T-helper 2 cell (primary cell): ENCODE results near the gene ARID4B.
A peak's percentile ranks its signal among the peaks of the same experiment; 100 is the strongest.
"Not testable (repeated sequence)": the region's sequence is repeated elsewhere in the genome, so short reads cannot be mapped to it uniquely, and the experiment has no call there.

Experiments
- DNase-seq, 5 experiments: peaks; one replicate each; pipeline versions ENCODE4 v3.0.0 to v3.0.0-alpha.2; 2012 to 2022

The ARID4B gene

DNA sequence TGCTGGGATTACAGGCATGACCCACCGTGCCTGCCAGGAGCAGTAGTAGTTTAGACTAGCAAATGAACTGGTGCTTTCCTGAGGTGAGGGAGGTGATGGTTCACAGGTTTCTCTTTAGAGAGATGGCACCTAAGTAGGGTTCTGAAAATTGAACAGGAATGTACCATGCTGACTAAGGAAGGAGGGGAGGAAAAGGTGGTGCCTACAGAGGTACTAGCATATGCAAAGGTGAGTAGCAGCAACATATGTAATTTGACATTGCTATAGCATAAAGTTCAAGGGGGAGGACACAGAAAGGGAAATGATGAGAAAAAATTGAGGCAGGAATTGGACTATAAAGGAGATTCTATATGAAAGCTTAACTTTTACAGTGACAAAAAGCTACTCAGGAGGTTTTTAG lies 101.0 kb downstream of the ARID4B start:
- no peak for DNase-seq

DNA sequence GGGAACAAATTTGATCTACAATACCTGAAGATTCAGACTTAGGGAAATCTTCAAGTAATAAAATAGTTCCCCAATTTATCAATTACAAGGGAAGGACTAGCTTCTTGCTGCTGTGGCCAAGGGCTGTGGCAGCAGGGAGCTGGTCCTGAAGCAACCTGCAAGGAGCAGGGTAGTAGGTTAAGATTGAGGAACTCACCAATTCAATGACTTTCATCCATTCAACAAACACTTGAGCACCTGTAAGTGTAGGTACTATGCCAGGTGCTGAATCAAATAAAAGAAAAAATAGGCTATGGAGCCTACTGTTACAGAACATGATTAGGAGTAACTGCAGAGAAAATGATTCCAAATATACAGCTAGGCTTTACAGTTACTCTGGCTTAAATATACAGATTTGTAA lies 102.7 kb downstream of the ARID4B start:
- DNase-seq: no peak

DNA sequence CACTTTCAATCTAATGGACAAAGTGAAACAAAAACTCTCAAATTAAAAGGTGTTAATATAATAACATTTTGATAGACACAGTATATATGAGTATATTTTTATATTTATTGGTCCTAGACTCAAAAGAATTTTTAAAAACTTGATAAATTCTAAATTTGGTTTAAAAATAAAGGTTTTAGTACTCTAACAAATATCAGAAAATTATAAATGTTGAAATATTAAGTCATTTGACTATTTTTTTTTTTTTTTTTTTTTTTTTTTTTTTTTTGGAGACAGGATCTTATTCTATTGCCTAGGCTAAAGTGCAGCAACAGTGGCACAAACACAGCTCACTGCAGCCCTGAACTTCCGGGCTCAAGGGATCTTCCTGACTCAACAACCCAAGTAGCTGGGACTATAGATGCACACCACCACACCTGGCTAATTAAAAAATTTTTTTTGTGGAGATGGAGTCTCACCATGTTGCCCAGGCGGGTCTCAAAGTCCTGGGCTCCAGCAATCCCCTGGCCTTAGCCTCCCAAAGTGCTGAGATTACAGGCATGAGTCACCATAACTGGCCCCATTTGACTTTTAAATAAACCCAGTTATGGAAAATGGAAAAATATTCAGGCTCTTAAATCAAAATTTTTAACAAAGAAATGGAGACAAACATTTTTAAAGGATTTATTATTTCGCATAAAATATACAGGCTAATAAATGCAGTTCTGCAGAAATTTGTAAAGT lies 106.2 kb downstream of the ARID4B start:
- no peak for DNase-seq

DNA sequence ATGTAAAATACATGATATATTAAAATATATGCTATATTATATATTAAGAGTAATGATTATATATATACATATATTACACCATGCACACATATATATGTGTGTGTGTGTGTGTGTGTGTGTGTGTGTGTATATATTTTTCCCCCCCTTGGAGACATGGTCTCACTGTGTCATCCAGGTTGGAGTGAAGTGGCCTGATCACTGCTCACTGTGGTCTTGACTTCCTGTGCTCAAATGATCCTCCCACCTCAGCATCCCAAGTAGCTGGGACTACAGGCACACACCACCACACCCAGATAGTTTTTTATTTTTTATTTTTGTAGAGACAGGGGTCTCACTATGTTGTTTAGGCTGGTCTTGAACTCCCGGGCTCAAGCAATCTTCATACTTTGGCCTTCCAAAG lies 112.5 kb downstream of the ARID4B start:
- DNase-seq: peak in 1 of 5 experiments; percentile 26

DNA sequence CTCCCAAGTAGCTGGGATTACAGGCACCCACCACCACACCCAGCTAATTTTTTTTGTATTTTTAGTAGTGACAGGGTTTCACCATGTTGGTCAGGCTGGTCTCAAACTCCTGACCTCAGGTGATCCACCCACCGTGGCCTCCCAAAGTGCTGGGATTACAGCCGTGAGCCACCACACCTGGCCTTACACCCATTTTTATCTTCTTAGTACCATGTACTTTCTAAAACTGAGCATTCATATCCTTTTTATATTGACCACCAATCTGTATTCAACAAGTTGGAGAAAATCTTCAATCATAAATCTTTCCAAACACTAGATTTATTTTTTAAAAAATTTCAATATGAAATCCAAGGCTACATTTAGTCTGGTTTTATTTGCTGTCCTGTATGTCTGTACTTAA lies 113.0 kb downstream of the ARID4B start:
- DNase-seq: not testable (repeated sequence)

DNA sequence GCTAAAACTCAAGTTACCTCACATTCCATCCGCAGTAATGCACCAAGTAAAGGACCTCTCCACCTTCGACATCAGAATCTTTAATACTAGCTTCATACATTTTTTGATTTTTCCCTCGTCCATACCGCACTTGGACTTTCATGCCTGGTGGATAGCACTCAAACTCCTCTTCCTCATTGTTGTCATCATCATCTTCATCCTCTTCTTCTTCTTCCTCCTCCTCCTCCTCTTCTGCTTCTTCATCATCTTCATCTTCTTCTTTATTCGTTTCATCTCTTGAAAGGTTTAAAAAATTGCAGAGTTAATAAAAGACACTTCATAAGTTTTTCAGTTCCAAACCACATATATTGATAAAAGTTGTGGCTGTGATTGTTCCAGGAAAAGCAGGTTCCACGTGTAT lies 114.2 kb downstream of the ARID4B start:
- peak in 1 of 5 experiments; percentile 19 for DNase-seq

DNA sequence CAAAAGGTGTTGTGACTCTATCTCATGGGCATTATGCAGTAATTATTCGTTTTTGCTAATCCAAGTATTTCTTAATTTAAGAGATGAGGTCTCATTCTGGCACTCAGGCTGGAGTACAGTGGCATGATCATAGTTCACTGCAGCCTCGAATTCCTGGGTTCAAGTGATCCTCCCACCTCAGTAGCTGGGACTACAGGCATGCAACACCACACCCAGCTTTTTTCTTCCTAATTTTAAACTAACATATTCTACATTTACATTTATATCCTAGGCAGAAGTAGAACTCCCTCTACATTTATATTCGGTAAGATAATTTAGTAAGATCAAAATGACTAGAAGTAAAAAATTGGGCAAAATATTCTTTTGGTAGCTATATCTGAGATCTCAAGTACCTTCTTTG lies 116.5 kb downstream of the ARID4B start:
- no peak for DNase-seq

DNA sequence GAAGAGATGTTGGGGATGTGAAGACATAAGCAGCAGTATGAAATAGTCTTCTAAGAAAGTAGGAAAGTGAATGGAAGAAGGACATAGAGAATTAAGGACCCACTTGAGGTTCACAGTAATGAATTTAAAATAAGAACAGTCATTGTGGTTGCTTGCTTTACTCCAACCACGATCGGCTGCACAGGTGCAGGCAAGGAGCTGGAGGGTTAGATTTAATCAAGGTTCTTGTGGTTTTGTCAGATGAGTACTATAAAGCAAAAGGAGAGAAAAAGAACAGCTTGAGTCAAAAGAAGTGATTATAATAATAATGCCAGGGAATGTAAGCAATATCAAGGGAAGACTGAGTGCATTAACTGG lies 120.8 kb downstream of the ARID4B start:
- peak in 4 of 5 experiments; percentile 12 to 94 (median 43) for DNase-seq

DNA sequence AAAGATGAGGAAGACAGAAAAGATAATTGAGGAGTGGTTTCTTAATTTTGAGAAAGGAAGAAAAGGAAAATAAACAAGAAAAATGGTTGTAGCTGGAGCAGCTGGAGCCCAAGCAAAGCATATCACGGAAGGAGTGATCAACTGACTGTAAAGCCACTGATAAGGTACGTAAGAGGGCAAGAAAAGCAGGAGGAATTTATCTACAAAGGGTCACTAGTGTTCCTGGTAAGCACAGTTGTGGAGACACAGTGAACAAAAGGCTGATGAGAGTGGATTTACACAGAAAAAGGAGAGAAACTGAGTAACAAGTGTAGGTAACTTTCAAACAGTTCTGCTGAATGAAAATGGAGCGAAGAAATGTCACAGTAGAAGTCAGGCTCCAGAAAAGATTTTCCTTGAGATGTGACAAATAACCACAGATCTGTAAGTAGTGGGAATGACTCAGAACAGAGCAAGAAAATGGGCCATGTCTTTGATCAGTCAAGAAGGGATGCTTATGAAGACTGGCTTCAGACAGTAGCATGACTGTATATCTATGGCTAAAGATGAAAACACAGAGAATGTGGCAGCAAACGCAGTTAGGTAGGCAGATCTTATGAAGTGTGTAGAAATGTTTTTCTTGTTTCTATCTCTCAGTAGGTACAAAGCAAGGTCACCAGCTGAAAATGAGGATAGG lies 121.3 kb downstream of the ARID4B start:
- DNase-seq: peak in 1 of 5 experiments; percentile 79

DNA sequence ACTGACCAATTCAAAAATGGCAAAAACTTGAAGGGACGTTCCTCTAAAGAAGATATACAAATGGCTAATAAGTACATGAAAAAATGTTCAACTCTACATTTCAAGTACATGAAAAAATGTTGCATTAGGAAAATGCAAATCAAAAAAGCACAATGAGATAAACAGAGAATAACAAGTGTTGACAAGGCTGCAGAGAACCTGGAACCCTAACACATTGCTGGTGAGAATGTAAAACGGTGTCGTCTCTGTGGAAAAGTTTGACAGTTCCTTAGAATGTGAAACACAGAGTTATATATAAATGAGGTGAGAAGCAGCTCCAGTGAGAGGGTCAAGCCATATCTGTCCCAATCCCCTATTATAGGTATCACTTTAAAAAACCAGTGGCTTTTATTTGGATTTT lies 122.3 kb downstream of the ARID4B start:
- no peak for DNase-seq

DNA sequence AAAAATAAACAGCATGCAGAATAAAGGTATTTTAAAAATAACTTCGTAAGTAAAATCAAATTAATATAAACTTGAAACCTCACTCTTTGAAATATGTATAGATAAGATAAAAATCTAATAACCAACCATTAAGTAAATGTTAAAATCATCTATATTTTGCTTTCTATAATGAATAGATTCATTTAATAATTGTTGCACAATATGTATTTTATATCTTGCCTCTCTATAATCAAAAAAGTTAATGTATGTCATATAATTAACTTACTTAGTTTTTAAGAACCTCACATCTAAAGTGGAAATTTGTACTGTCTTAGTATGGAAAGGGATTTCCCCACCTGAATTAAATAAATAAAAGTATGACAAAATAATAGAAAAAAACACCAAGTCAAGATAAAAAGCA lies 124.6 kb downstream of the ARID4B start:
- DNase-seq: no peak

DNA sequence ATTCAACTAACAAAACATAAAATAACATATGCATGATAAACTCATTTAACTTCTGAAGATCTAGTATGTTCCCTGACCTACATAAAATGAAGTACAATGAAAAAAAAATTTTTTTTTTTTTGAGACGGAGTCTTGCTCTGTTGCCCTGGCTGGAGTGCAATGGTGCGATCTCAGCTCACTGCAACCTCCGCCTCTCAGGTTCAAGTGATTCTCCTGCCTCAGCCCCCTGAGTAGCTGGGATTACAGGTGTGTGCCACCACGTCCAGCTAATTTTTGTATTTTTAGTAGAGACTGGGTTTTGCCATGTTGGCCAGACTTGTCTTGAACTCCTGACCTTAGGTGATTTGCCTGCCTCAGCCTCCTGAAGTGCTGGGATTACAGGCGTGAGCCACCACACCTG lies 125.5 kb downstream of the ARID4B start:
- not testable (repeated sequence) for DNase-seq

DNA sequence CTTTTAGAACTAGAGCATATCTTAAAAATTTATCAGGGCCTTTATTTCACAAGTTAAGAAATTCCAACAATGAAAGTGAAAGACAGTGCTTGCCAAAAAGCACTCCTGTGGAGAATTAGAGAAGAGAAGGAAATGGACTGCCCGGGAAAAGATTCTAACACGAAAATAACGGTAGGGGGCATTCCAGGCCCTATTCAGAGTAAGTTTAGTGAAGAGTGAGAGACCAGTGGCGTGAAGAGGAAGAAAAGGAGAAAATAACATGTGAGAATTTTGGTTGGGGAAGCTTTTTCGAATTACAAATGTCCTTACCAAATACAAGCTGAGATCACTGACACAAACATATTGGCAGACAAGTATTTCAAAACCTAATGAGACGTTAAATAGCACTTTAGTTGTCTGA lies 128.5 kb downstream of the ARID4B start:
- DNase-seq: no peak

DNA sequence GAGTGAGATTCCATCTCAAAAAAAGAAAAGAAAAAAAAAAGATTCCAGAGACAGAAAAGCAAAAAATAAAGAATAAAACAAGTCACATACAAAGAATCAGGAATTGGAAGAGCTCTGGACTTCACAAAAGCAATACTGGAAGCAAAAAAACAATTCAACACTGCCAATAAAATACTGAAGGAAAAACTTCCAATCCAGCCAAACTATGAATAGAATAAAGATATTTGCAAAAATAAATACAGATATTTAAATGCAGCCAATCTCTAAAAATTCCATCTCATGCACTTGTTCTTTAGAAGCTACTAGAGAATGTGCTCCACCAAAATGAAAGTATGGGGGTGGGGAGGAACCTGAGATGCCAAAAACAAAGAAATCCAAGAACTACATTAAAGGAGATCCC lies 137.5 kb downstream of the ARID4B start:
- DNase-seq: no peak

DNA sequence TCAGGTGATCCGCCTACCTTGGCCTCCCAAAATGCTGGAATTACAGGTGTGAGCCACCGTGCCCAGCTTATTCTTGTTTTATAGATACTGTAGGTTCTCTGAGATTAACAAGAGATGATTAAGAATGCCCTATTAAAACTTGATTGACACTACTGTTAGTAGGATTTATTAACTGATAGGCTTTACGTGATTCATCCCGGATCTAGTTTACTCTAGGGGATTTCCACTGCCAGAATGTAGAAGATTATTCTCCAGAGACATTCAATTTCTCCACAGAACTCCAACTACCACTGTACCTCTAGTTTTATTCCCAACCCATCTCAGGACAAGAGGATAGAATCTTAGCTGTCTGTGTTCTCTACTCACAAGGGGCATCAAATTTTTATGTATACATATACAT lies 140.7 kb downstream of the ARID4B start:
- DNase-seq: no peak

DNA sequence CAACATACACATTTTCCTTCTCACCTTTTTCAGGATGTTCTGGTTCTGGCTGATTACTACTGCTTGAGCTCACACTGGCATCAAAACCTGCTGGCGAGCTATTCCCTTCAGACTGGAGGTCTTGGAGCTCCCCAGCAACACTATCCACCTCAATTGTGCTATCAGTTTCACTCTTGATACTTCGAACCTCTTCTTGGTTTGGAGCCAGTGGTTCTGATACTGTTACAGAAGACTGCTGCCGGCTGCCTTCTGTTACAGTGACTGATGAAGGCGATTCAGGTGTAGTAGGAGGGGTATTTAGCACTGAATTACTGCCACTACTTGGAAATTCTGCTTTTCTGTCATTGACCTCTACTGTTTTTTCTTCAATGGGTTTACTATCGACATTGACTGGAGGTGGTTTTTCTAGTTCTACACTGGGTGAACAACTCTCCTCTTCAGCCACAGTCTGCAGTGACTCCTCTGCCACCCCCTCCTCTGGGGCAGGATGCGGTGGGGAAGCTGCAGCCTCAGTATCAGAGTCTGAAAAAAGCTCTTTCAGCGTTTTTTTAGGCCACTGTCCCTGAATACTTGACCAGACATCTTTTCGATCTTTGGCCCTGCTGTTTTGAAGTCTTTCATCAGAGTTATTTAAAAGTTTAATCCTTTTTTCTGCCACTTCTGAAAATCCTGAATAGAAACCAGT lies 146.3 kb downstream of the ARID4B start:
- DNase-seq: peak in 1 of 5 experiments; percentile 30

DNA sequence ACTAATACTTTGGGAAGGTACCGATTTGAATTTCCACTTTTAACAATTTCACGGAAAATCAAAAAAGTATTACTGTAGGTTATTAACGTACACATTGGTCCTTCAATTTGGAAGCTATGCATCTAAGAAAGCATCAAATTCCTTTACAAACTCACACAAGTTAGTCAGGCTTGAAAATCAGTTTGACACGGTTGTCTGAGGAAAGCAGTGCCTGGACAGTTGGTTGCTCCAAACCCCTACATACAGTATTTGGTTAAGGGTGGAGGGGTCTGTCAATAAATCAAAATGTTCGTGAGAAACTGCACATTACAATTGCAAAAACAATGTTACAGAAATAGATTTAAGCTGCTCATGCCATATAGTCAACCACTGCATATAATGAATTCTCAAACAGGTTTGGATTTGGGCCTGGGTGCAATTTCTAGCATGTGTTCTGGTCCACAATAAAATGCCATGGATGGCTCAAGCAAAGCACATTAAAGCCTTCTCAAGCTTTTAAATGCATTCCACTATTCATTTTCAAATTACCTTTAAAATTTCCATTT lies 147.0 kb downstream of the ARID4B start:
- no peak for DNase-seq

DNA sequence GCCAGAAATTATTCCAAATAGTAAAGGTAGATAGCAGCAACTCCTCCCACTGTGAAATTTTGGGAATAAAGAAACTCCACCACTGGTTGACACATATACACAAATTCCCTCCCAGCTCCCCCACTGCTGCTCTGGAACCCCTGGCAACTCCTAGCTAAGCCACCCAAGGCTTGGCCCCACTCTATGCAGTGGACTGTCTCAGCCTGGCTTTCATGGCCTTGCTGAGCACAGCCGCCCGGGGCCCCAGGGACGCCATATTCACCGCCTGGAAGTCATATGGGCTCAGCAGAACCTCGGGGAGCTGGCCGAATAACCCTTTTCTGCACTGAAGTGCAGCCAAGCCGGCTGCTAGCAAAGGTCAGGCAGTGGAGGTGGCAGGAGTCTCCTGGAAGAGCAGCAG lies 151.5 kb downstream of the ARID4B start:
- DNase-seq: no peak

DNA sequence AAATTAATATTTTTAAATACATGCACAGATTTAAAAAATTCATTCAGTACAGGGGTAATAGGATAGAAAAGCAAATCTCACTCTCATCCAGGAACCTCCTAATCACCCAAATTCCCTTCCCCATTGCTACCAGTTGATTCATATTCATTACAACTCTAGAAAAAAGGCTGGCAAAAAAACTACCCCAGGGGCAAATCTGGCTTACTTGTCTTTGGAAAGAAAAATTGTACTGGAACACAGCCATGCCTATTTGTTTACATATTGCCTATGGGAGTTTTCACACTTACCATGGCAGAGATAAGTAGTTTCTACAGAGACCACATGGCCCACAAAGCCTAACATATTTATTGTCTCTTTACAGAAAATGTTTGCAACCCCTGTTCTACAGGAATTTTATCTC lies 158.0 kb downstream of the ARID4B start:
- no peak for DNase-seq

DNA sequence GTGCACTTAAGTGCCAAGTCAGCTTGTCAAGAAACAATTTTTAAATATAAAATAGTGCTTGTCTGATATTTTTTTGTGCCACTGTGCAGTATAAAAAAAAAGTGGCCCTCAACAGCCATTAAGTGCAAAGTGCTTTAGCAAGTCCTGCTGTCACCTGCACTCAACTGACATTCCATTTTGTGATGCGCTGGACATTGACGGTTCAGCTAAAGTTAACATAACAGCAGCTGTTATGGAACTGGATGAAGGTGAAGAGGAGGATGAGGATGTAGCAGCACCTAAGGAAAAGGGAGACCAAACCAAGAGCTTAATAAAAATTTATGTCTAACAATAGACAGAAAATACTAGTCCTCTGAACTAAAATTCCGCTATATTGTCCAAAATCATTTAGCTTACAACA lies 159.6 kb downstream of the ARID4B start:
- DNase-seq: no peak

DNA sequence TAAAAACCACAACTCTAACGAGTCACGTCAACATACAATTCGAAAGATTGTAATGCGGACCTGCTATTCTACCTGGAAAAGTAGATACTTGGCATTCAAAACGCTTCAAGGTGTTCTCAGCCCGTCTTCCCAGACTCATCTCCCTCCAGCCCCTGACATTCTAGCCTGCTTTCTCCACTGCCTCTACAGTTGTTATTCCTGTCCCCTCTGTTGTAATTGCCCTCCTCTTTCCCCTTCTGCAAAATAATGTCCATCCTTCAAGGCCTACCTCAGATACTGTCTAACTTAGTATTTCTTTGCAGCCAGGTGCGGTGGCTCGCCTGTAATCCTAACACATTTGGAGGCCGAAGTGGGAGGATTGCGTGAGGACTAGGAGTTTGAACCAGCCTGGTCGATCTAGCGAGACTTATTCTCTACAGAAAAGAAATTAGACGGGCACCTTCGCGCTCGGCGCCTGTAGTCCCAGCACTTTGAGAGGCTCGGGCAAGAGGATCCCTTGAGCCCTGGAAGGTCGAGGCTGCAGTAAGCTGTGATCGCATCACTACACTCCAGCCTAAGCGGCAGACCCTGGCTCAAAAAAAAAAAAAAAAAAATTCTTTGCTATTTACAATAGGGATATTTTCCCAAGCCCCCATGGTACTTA lies 166.2 kb downstream of the ARID4B start:
- no peak for DNase-seq

DNA sequence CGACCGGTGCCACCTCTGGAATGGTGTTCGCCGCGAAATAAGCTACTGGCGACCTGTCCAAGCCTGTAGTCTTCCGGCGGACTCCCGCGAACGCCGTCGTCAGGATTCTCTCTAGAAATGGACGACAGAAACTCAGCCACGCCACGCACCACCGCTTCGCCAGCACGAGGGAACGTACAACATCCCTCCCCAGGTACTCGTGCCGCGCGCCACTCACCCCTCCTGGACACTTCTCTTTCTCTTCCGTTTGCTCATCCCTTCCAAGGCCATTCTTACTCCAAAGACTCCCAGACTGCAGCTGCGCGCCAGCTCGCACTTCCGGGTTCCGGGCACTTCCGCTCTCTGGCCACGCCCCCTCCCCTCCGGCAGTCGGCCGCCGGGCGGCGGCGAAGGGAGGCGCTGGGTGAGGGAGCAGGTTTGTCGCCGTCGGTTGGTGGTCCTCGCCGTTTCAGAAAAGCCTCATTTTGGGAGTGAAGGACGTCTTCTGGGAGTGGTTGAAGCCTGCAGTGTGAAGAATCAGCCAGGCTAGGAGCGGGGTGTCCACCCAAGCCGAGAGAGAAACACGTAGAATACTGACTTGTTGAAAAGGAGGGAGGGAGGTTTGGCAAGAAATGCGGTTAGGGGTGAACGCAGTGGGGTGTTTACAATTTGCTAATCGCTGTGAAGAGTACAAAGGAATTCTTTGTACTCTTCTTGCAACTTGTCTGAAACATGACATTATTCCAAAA lies 166.9 kb downstream of the ARID4B start, which contains the start of gene RBM34:
TSS of gene RBM34 (minus strand) at position 294 of the 728 bp plus-strand sequence. CDS start at position 270, 24 bp downstream.
- peak; percentile 86 to 93 (median 89) for DNase-seq
